GM23338 (cell line): Measurements from ENCODE around the gene IGF1R. TPM values are rescaled to one million over a fixed set of nuclear protein-coding genes. Genes with fewer than 3 reads are reported as not detected.

Experiments
- ATAC-seq: fragments of 200-7000 bp; cut with Tn5 transposase; 3 replicates; pipeline ENCODE4 v1.9.1; 2020
- DNase-seq: peaks from one replicate; pipeline ENCODE4 v3.0.0-alpha.2; 2015; ENCODE audit warnings: low spot score
- H2AFZ ChIP-seq: fragments of 200-600 bp; sonication (generic); 2 replicates; pipeline ENCODE4 v1.8.0; 2016; ENCODE audit warnings: antibody characterized with exemption, mild to moderate bottlenecking, moderate library complexity
- H3F3A ChIP-seq: fragments of 200-600 bp; sonication (generic); replicated peaks from 2 replicates; pipeline ENCODE4 v1.8.0; 2017; ENCODE audit warnings: antibody characterized with exemption, mixed run types, low read depth
- H3K27ac ChIP-seq: fragments of 200-600 bp; sonication (generic); 2 replicates; pipeline ENCODE4 v1.6.1; 2016; ENCODE audit warnings: low read depth
- H3K27me3 ChIP-seq: fragments of 200-600 bp; sonication (generic); 2 replicates; pipeline ENCODE4 v1.8.0; 2016; ENCODE audit warnings: mild to moderate bottlenecking, mixed run types, moderate library complexity; ENCODE audit not compliant: insufficient read depth
- H3K36me3 ChIP-seq: fragments of 200-600 bp; sonication (generic); 2 replicates; pipeline ENCODE4 v1.8.0; 2016; ENCODE audit warnings: mild to moderate bottlenecking; ENCODE audit not compliant: insufficient read depth
- H3K4me1 ChIP-seq: fragments of 200-600 bp; sonication (generic); 2 replicates; pipeline ENCODE4 v1.8.0; 2016; ENCODE audit warnings: mild to moderate bottlenecking, moderate library complexity; ENCODE audit not compliant: insufficient read depth
- H3K4me2 ChIP-seq: fragments of 200-600 bp; sonication (generic); 2 replicates; pipeline ENCODE4 v1.7.1; 2017; ENCODE audit warnings: mixed run types
- H3K4me3 ChIP-seq: fragments of 200-600 bp; sonication (generic); 2 replicates; pipeline ENCODE4 v1.6.1; 2016; ENCODE audit warnings: mixed run types
- H3K79me2 ChIP-seq: fragments of 200-600 bp; sonication (generic); replicated peaks from 2 replicates; pipeline ENCODE4 v1.8.0; 2017; ENCODE audit warnings: mild to moderate bottlenecking; ENCODE audit not compliant: insufficient read depth
- H3K9me2 ChIP-seq: fragments of 200-600 bp; sonication (generic); 2 replicates; pipeline ENCODE4 v1.8.0; 2017; ENCODE audit not compliant: insufficient read depth
- H4K20me1 ChIP-seq: fragments of 200-600 bp; sonication (generic); replicated peaks from 2 replicates; pipeline ENCODE4 v1.8.0; 2017; ENCODE audit warnings: mild to moderate bottlenecking; ENCODE audit not compliant: insufficient read depth
- H3K27ac Mint-ChIP-seq: 2 replicates; pipeline ENCODE4 v1.8.0; 2020; ENCODE audit warnings: inconsistent platforms, mild to moderate bottlenecking, moderate library complexity, mixed read lengths
- H3K27me3 Mint-ChIP-seq: 3 replicates; pipeline ENCODE4 v1.8.0; 2022; ENCODE audit warnings: low read depth, mild to moderate bottlenecking, moderate library complexity, mixed read lengths, inconsistent platforms; ENCODE audit not compliant: insufficient read depth, poor library complexity
- H3K36me3 Mint-ChIP-seq: 3 replicates; pipeline ENCODE4 v1.8.0; 2021; ENCODE audit warnings: low read depth, mild to moderate bottlenecking, inconsistent platforms, moderate library complexity, mixed read lengths
- H3K4me1 Mint-ChIP-seq: 3 replicates; pipeline ENCODE4 v1.8.0; 2020; ENCODE audit warnings: mild to moderate bottlenecking, inconsistent platforms, mixed read lengths
- H3K4me3 Mint-ChIP-seq: 3 replicates; pipeline ENCODE4 v1.8.0; 2021; ENCODE audit warnings: moderate library complexity, mild to moderate bottlenecking, inconsistent platforms, mixed read lengths
- H3K9me3 Mint-ChIP-seq: 3 replicates; pipeline ENCODE4 v1.8.0; 2020; ENCODE audit warnings: moderate library complexity, mild to moderate bottlenecking, inconsistent platforms, mixed read lengths
- CREB1 ChIP-seq: fragments of 250-450 bp; sonication (Bioruptor Pico); IDR thresholded peaks from 2 replicates; pipeline ENCODE4 v1.5.0; 2020; ENCODE audit warnings: low read depth, mild to moderate bottlenecking, moderate library complexity
- CTCF ChIP-seq, 2 experiments: fragments of 200-600 bp in 1 of 2; sonication (generic) in 1 of 2; conservative IDR thresholded peaks; 2 replicates each; pipeline versions ENCODE4 v1.5.1 to v1.6.1; 2016 to 2017; ENCODE audit warnings: antibody characterized with exemption in 2 of 2, low read depth in 2 of 2, mild to moderate bottlenecking in 2 of 2, moderate library complexity in 1 of 2
- ETS1 ChIP-seq: IDR thresholded peaks from 2 replicates; pipeline ENCODE4 v1.6.1; 2016; ENCODE audit warnings: antibody characterized with exemption
- EZH2 ChIP-seq: fragments of 200-600 bp; sonication (generic); IDR thresholded peaks from one replicate; pipeline ENCODE4 v1.8.0; 2017; ENCODE audit warnings: antibody characterized with exemption, mild to moderate bottlenecking, low read depth; ENCODE audit not compliant: unreplicated experiment
- EZH2phosphoT487 ChIP-seq: fragments of 200-600 bp; sonication (generic); IDR thresholded peaks from one replicate; pipeline ENCODE4 v1.8.1; 2018; ENCODE audit warnings: antibody characterized with exemption; ENCODE audit not compliant: unreplicated experiment
- JUNB ChIP-seq: IDR thresholded peaks from one replicate; pipeline ENCODE4 v1.6.1; 2016; ENCODE audit warnings: antibody characterized with exemption; ENCODE audit not compliant: unreplicated experiment
- NANOG ChIP-seq: IDR thresholded peaks from 2 replicates; pipeline ENCODE4 v1.6.1; 2016; ENCODE audit warnings: antibody characterized with exemption, borderline replicate concordance
- POLR2AphosphoS5 ChIP-seq: IDR thresholded peaks from 2 replicates; pipeline ENCODE4 v1.6.1; 2016; ENCODE audit warnings: antibody characterized with exemption, low read depth
- REST ChIP-seq: IDR thresholded peaks from one replicate; pipeline ENCODE4 v1.6.1; 2018; ENCODE audit warnings: antibody characterized with exemption; ENCODE audit not compliant: unreplicated experiment
- STAT1 ChIP-seq: IDR thresholded peaks from one replicate; pipeline ENCODE4 v1.6.1; 2016; ENCODE audit warnings: antibody characterized with exemption; ENCODE audit not compliant: unreplicated experiment
- ZNF114 ChIP-seq: fragments of 250-450 bp; sonication (Bioruptor Pico); IDR thresholded peaks from 2 replicates; pipeline ENCODE4 v1.5.0; 2020; ENCODE audit warnings: mild to moderate bottlenecking, moderate library complexity
- ZNF331 ChIP-seq: fragments of 250-450 bp; sonication (Bioruptor Pico); IDR thresholded peaks from 2 replicates; pipeline ENCODE4 v1.5.0; 2020; ENCODE audit warnings: low read depth, mild to moderate bottlenecking, moderate library complexity
- ZNF462 ChIP-seq: fragments of 250-450 bp; sonication (Bioruptor Pico); IDR thresholded peaks from 2 replicates; pipeline ENCODE4 v1.5.0; 2020; ENCODE audit warnings: mild to moderate bottlenecking, moderate library complexity
- polyA plus RNA-seq: library from polyadenylated mRNA; unstranded; fragments of >200 nt; fragmentation: Nextera tagmentation; extraction: Ambion mirVana; gene quantifications from 2 replicates; pipeline ENCODE4 v1.2.1, GENCODE V29; 2016
- total RNA-seq: library from RNA; depleted of rRNA; stranded (reverse); fragments of >200 nt; shearing (Covaris generic); gene quantifications from 2 replicates; pipeline ENCODE4 v1.2.3, GENCODE V29; 2014

Gene IGF1R
- total and polyA plus RNA-seq, 2 experiments from 2014 or later = 20.4 to 92.2 TPM

- Histone ChIP-seq H3K27ac (no peak overlapping the region), H3F3A (no peaks in the 10 kb centered on the region), H3K4me2 (no peak overlapping the region), H3K36me3 (peaks cover 2% of the 10 kb centered on the region; the same call in 1 of the 2 replicates), H3K27me3 (no peaks in the 10 kb centered on the region), H3K79me2 (no peaks in the 10 kb centered on the region), H3K4me1 (no peaks in the 10 kb centered on the region), H2AFZ (no peak overlapping the region), H3K4me3 (no peak overlapping the region), H4K20me1 (no peaks in the 10 kb centered on the region), H3K9me2 (no peaks in the 10 kb centered on the region)
- Mint-ChIP-seq H3K4me3 (no peak overlapping the region; the same call in 2 of the 3 replicates), H3K9me3 (no peaks in the 10 kb centered on the region), H3K4me1 (no peaks in the 10 kb centered on the region), H3K36me3 (peaks cover 72% of the 10 kb centered on the region), H3K27me3 (peaks cover 9% of the 10 kb centered on the region), H3K27ac (no peak overlapping the region)
- ATAC-seq (peak; percentile 23), DNase-seq (no peak)
- no peak for TF ChIP-seq EZH2phosphoT487
- no peak for TF ChIP-seq STAT1
- TF ChIP-seq POLR2AphosphoS5 = no peak
- no peak for TF ChIP-seq EZH2
- TF ChIP-seq CTCF (conservative IDR thresholded peaks at IDR 0.05; ENCODE audit: low read depth in 2 of 2) = no peak
- TF ChIP-seq ETS1 = no peak
- TF ChIP-seq ZNF331 (CRISPR knock-in tag) = no peak
- TF ChIP-seq REST = no peak
- no peak for TF ChIP-seq NANOG
- TF ChIP-seq JUNB = no peak
- TF ChIP-seq CREB1 = no peak
- TF ChIP-seq ZNF114 (CRISPR knock-in tag) = no peak
- no peak for TF ChIP-seq ZNF462 (CRISPR knock-in tag)
These were observed 305.6 kb downstream of the IGF1R start for GRCh38 chr15:98953968-98954367.
